Fibroblast of lung (primary cell): ENCODE data around the gene TPCN2.

ENCODE experiments used
- EZH2 ChIP-seq: IDR thresholded peaks from 2 replicates; pipeline ENCODE4 v1.5.1; 2012; ENCODE audit warnings: low read length, control low read depth, mild to moderate bottlenecking; ENCODE audit errors: missing control alignments
- TF ChIP-seq, protein P1 (sequence below), 2 donors: IDR thresholded peaks in 1 of 2; conservative IDR thresholded peaks in 1 of 2; 1 replicate in 1 of 2; 2 replicates in 1 of 2; pipeline ENCODE4 v1.5.1; 2011 to 2012; ENCODE audit warnings: low read length in 2 of 2, control low read depth in 1 of 2, inconsistent platforms in 1 of 2, low read depth in 1 of 2, mild to moderate bottlenecking in 1 of 2

DNA sequence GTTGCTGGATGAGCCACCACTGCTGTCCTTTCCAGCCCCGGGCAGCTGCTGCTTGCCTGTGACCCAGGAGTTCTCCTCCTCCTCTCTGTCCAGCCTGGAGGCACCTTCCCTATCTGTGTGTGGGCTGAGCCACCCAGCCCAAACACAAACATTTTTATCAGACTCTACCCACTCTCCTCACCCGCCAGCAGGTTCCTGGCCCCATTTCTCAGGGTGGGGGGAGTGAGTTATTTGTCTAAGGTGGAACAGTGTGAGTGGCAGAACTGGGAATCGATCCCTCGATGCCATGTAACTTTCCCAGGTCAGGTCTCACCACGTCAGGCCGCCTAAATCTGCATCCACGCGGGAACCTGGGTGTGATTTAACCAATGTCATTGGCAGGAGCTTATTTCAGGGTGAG is 86.2 kb downstream of the TPCN2 start:
- TF ChIP-seq, protein P1, sequence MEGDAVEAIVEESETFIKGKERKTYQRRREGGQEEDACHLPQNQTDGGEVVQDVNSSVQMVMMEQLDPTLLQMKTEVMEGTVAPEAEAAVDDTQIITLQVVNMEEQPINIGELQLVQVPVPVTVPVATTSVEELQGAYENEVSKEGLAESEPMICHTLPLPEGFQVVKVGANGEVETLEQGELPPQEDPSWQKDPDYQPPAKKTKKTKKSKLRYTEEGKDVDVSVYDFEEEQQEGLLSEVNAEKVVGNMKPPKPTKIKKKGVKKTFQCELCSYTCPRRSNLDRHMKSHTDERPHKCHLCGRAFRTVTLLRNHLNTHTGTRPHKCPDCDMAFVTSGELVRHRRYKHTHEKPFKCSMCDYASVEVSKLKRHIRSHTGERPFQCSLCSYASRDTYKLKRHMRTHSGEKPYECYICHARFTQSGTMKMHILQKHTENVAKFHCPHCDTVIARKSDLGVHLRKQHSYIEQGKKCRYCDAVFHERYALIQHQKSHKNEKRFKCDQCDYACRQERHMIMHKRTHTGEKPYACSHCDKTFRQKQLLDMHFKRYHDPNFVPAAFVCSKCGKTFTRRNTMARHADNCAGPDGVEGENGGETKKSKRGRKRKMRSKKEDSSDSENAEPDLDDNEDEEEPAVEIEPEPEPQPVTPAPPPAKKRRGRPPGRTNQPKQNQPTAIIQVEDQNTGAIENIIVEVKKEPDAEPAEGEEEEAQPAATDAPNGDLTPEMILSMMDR (conservative IDR thresholded peaks at IDR 0.05 in 1 of 2, IDR thresholded peaks at IDR 0.05 in 1 of 2; ENCODE audit: low read depth in 1 of 2, low read length in 2 of 2) = no peak
- no peak for TF ChIP-seq EZH2
